Choroid plexus epithelial cell (primary cell): Measurements from ENCODE around the gene BCAR3.

Source experiments
- DNase-seq: peaks from one replicate; pipeline ENCODE4 v3.0.0-alpha.2; 2010; ENCODE audit warnings: low read depth
- H3K4me3 ChIP-seq: 2 replicates; pipeline ENCODE4 v1.5.1; 2011; ENCODE audit warnings: low read depth, mild to moderate bottlenecking, control low read depth, low read length, moderate library complexity
- CTCF ChIP-seq: conservative IDR thresholded peaks from 2 replicates; pipeline ENCODE4 v1.5.1; 2011; ENCODE audit warnings: low read depth, mild to moderate bottlenecking, control low read depth, inconsistent platforms, low read length, moderate library complexity

Gene BCAR3

GRCh38 chr1:93549811-93550210, 131.8 kb downstream of the BCAR3 start:
- H3K4me3 ChIP-seq: no peak overlapping the region
- DNase-seq: no peak
- TF ChIP-seq CTCF: no peak

- H3K4me3 ChIP-seq: no peak overlapping the region
- DNase-seq: no peak
- no peak for TF ChIP-seq CTCF
Measured at GRCh38 chr1:93549131-93549530, 132.5 kb downstream of the BCAR3 start.

- DNase-seq: no peak
- no peak for TF ChIP-seq CTCF
- no peak overlapping the region for H3K4me3 ChIP-seq
Measured at GRCh38 chr1:93546162-93546863, 135.3 kb downstream of the BCAR3 start.

- no peak for TF ChIP-seq CTCF
- H3K4me3 ChIP-seq: no peak overlapping the region
- DNase-seq: no peak
Measured at GRCh38 chr1:93542398-93542797, 139.2 kb downstream of the BCAR3 start.

GRCh38 chr1:93541045-93541444, 140.6 kb downstream of the BCAR3 start:
- no peak for TF ChIP-seq CTCF
- DNase-seq: no peak
- H3K4me3 ChIP-seq: no peak overlapping the region

- DNase-seq: no peak
- no peak for TF ChIP-seq CTCF
- H3K4me3 ChIP-seq: no peak overlapping the region
Measured at GRCh38 chr1:93537924-93538323, 143.7 kb downstream of the BCAR3 start.

GRCh38 chr1:93537396-93537795, 144.2 kb downstream of the BCAR3 start:
- H3K4me3 ChIP-seq: no peak overlapping the region
- no peak for DNase-seq
- no peak for TF ChIP-seq CTCF
